OCI-M2 (cell line): ENCODE measurements around the gene IL2RA.

Source experiments
- DNase-seq: peaks from one replicate; lab custom pipeline; 2025; ENCODE audit not compliant: unreplicated experiment; lab: John Stamatoyannopoulos, UW

Gene IL2RA

DNA sequence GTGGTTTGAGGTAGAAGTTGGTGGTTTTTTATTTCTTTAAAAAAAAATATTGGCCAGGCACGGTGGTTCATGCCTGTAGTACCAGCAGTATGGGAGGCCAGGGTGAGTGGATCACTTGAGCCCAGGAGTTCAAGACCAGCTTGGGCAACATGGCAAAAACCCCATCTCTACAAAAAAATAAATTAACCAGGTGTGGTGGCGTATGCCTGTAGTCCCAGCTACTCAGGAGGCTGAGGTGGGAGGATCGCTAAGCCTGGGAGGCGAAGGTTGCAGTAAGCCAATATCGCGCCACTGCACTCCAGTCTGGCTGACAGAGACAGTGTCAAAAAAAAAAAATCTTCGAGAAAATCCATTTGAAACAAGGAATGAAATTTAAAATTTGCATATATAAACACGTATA is 1.1 kb downstream of the IL2RA start:
- no peak for DNase-seq

DNA sequence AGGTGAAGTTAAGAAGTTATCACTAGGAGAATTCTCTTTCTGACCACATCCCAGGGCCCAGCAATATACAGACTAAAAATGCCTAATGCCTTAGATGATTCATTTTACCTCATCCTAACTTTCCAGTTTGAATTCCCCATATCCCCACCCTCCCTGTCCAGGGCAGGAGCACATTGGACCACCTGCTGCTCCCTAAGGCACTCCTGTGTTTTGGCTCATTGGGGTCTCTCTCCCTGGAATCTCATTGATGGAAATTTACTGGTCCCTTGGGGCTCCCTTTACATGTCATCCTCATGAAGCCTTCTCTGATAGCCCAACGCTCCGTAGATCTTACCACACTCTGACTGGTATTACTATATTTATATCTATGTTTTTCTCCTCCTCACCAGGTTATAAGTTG is 2.7 kb downstream of the IL2RA start:
- no peak for DNase-seq

DNA sequence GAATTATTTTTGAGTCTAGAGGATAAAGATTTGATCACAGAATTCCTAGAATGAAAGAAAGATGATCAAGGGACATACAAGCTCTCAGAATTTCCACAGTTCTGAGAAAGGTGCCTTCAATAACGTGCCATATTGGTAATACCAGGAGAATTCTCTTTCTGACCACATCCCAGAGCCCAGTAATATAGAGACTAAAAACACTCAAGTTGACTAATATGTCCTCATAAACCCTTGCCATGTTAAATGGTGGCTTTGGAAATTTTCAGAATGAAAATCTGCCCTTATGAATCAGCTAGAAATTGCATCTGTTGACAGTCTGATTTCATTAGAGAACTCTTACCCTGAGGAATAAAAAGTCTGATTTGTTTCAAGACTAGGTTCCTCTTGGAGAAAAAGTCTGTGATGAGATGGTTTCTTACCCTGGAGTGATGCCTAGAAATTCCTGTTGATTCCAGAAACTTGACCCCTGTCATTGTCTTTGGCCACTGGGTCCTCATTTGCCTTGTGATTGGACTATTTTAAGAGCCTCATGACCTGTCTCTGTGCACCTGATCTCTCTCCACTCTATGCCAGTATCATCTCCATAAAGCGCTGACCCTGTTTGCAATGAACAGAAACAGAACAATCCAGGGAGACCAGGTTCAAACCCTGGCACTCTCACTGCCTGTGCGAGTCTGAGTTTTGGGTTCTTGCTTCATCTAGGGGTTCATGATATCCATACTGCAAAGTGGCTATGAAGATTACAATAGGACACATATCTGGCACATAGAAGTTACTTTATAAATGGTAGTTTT is 3.3 kb downstream of the IL2RA start:
- DNase-seq, result no peak

DNA sequence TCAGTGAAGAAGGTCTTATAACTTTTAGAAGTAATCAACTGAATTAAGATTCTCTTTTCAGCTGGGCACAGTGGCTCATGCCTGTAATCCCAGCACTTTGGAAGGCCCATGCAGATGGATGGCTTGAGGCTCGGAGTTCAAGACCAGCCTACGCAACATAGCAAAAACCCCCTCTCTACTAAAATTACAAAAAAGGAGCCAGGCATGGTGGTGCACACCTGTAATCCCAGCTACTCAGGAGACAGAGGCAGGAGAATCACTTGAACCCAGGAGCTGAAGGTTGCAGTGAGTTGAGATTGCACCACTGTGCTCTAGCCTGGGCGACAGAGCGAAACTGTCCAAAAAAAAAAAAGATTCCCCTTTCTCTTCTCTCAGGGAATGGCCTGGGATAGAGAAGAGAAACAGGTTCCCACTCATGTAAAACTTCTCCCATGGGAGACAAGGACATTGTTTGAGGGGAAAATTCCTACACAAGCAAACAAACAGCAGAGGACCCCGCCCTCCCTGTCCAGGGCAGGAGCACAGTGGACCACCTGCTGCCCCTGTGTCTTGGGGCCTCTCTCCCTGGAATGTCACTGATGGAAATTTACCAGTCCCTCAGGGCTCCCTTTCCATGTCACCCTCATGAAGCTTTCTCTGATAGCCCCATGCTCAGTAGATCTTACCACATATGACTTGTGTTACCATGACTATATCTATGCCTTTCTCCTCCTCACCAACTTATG is 5.6 kb downstream of the IL2RA start:
- DNase-seq, result no peak

DNA sequence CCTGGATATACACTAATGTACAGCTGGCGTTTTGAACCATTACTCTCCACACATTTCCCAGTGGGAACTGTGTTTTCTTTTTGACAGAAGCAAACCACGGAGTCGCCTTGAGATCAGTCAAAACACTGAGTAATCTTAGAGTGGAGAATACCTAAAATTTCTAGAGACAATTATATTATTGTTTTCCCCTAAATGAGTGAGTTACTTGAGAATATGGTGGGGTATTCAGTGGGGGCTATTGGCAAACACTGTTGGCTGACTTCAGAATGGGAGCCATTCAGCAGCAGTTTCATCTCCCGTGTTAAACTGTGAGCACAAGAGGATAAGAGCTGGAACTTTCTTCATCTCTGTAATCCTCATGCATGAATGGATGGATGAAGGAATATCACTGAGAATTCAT is 6.2 kb downstream of the IL2RA start:
- no peak for DNase-seq

DNA sequence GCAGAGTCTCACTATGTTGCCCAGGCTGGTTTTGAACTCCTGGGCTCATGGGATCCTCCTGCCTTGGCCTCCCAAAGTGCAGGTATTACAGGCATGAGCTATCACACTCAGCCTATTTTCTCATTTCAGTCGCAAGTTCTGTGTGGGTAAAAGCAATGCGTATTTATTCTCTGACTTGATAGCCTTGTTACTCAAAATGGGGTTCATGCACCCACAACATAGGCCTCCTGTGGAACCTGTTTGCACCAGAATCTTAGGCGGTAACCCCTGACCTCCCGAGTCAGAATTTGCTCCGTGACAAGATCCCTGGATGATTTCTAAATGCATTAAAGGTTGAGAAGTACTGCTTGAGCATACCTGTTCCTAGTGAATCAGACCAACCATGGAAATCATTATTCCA is 7.3 kb downstream of the IL2RA start:
- no peak for DNase-seq

DNA sequence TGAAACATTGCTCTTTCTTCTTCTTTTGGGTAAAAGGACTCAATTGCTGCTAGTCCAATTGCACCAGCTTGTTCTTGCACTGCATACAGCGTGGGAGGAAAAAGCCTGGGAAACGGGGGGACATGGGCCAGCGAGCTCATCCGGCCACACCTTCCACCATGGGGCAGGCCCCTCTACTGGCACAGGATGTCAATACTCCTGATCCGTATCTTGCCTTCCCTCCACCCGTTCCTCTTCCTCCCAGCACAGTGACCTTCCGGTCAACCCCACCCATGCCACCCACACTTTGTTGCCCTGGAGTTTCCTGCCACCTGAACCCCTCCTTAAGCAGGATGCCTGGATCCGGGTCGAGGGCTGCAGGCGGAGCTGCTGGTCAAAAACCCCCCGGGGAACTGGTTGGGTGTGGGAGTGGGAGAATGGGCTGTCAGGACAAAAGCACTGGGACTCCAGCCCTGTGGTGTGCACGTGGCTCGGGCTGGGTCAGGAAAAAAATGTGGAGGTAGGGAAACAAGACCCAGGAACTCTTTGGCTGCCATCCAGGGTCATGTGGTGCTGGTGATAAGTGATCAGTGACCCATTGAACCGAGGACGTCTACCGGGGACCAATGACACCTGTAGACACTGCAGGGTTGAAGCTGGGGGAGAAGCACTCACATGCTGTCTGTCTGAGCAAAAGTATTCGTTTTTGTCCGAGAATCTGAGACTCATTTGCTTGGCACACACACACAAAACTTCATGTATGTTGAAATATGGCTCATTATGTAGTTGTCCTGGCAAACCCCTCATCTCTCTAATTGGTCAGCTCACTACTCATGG is 8.1 kb downstream of the IL2RA start:
- no peak for DNase-seq

DNA sequence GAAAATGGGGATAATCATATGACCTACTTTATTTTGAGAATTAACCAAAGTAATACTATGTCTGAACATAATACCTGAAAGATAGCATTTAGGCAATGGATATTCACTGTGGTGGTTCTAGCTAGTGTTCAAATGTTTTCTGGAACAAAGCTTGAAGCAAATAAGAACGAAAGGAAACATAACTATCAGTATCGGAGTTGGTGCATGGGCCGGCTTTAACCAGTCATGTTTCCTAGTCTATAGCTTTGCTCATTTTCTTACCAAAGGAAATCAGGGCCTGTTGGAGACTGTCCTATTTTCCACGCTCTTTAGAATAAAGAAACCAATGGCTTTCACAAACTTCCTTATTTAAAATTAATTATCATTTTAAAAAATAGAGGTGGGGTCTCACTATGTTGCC is 8.9 kb downstream of the IL2RA start:
- no peak for DNase-seq

DNA sequence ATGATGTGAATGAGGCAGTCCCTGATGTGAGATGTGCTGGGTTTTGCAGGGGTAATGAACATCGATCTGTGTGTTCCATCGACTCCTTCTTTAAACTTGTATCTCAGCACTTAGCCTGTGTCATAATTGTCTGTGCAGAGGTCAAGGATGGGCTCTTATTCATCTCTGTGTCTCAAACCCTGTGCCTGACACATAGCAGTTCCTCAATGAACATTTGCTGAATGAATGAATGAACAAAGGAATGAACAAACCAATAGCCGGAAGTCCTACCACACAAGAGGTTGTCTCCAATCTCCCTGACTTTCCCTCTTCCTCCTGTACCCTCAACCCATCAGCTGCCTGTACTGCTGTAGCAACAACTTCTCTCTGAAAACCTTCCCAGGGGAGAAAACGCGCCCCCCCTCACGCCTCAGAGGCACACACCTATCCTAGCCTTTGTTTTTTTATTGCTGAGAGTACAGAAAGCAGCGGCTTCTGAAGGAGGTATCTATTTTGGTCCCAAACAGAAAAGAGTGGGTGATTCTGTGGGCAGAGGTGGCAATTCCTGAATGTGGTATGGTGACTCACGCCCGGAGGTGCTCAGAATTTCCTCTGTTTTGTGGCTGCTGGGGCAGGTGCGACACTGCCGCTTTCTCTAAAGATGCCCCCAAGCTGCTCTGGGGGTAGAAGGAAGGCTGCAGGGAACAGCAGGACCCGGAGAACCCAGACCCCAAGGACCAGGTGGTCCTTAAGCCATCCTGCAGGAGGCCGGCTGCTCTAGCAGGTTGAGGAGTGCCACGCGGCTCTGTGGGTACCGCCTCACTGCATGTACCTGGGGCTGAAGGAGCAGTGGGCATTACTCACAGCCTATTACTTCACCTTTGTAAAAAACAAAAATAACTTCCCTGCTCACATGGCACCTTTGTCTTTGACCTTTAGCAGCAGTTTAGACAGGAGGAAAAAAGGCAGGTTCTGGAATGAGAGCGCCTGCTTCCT is 9.6 kb downstream of the IL2RA start:
- DNase-seq, result no peak

DNA sequence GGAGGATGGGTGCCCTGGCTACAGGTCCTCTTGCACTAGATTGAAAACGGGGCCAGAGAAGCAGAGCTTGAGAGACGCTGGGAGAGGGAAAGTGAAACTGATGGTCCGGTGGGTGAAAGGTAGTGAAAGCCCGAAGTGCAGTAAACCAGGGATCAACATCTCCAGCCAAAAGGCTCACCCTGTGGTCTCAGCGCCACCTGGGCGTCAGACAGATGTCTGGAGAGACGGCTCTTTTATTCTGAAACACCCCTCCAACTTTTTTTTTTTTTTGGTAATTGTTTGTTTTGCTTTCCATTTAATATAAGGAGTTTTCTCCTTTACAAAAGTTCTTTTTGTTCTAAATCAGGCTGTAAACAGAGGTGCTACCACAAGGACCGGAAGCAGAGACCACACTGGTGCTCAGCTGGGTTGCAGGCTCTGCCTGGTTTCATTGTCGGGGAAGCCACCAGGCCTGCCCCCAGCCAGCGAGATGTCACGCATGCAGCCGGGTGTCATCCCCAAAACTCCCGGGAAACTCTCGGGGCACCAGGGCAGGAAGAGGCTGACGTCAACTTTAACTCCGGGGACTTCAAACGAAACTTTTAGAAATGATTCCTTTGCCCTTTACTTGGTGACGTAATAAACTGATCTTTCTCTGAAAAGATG is 11.2 kb downstream of the IL2RA start:
- DNase-seq, result no peak

DNA sequence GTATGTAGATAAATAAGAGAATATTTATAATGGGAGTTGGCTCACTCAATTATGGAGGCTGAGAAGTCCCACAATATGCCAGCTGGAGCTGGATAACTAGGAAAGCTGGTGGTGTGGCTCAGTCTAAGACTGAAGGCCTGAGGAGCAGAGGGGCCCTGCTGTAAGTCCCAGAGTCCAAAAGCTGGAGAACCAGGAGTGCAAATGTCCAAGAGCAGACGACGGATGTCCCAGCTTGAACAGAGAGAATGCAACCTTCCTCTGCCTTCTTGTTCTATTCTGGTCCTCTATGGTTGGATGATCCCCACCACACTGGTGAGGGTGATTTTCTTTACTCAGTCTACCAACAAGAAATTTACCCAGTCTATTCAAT is 13.2 kb downstream of the IL2RA start:
- no peak for DNase-seq

DNA sequence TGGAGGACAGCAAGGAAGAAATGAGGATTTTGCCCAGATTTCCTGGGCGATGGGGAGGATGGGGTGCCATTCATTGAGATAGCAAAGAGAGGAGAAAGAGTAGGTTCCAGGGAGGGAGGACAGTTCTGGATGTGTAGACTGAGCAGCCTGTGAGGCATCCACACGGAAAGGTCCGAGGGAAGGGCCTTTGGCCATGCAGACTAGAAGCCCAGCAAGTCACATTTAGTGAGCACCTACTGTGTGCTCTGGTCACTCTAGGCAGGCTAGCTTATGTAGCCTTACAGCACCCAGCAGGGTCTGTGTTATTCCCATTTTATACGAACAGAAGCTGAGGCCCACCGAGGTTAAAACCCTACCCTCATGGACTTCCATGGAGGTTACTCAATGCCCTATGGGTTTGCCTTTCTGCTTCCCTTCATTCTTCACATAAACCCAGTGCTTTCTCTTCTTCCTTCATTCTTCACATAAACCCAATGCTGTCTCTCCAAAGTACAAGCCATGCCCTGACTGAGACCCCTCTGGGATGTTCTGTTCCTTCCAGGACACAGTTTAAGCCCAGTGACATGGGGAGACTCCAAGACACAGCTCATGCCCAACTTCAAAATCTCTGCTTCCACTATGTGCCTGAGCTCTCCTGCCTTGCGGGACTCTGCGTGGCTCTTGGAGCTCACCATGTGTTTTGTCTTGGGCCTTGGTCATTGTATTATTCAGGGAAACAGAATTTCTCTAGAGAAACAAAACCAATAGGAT is 13.7 kb downstream of the IL2RA start:
- no peak for DNase-seq

DNA sequence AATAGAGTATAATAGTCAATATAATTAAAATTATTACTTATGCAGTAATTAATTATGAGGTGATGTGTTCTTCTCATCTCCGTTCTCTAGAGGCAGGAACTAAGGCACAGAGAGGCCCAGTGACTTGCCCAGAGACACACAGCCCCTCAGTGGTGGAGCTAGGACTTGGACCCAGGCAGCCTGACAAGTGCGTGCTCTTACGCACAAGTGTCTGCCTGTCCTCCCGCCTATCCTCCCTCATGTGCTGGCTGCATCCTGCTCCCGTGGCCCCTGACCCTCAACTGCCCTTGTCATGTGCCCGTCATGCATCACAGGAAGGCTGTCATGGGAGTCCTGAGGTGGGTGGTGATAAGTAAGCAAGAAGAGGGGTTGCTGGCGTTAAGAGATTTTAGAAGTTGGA is 14.3 kb downstream of the IL2RA start:
- no peak for DNase-seq

DNA sequence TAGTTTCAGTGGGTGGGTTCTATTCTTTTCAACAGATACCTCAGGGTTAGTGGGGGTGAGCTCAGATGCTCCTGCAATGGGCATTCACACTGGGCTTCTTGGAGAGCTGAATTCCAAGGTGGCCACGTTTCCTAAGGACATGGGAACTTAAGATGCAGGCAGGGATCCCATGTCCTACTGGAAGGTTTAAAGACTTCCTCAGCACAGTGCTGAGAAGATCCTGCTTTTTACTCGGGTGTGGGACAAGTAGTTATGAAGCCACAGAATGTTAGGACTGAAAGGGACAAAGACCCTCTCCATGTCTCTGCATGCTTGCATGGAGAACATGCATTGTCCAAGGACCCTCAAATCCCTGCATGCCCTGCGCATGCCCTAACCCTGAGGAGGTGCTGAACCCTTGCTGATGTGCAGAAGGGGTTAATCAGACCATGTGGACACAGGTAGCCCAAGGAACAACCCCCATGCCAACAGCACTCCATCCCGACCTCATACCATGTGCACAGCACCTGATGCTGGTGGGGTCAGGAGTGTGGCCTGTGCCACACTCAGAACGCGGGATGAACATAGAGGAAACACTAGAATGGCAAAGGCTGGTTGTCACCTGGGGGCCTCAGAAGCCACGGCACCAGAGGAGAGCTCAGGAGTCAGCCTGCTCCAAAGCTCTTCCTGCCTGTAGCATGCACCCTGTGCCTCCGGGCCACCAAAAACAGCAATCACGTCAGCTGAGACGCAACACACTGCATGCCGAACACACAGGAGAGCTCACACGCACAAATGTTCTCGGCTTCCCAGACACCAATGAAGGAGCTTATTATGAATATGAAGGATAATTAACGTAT is 15.2 kb downstream of the IL2RA start:
- no peak for DNase-seq

DNA sequence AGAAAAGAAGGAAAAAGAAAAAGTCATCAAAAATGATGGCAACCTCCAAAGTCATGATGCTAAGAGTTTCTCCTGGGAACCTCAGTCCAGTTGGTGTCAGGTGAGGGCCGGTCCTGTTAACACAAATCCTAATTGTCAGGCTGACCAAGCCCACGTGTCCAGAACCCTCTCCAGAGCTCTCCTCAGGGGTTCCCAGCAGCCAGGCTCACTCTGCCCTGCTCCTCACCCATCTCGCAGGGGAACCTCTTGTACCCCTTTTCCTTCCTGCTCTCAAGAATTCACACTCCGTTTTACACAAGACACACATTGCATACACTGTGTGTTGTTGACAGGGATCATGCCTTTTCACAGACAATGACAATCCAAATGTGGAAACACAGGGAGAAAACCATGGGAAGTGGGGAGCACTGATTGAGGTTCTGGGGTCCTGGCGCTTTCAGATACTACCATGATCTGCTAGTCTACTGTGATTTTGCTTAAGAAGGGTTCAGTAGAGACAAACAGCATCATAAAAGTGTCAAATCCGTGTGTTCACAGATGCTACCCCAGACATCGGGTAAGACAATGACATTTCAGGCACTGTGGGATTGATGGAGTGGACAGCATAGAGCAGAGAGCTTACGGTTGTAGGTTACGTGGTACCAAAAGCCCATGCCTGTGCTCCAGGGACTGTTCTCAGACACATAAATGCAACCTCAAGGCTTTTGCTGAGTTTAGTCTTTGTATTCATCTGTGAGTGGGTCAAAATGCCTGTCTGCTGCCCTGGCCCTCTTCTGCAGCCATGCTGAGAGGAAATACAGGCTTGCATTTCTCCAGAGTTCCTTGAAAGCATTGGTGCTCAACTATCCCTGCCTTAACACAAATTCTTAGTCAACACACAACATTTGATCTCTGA is 16.0 kb downstream of the IL2RA start:
- DNase-seq, result no peak

DNA sequence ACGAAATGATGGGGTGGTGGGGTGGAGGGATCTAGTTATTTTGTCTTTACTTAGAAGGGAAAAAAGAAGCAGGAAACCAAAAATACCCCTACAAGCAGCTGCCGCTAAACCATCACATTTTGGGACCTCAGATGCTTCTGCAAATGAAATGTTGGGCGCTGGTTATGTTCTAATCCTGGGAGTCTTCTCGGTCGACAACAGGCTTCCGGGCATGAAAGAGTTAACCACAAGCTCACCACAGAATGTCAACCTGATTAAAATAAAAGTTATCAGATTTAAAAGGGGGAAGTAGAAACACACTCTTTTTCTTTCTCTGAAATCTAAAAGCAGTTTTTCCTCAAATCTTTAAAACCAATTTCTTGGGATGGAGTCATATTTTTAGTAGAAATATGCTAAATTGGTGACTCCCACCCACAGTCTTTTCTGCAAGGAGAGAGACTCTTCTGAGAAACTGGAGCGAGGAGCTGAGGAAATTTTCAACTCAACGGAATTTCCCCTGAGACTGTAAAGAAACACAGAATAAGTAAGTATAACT is 16.8 kb downstream of the IL2RA start:
- no peak for DNase-seq

DNA sequence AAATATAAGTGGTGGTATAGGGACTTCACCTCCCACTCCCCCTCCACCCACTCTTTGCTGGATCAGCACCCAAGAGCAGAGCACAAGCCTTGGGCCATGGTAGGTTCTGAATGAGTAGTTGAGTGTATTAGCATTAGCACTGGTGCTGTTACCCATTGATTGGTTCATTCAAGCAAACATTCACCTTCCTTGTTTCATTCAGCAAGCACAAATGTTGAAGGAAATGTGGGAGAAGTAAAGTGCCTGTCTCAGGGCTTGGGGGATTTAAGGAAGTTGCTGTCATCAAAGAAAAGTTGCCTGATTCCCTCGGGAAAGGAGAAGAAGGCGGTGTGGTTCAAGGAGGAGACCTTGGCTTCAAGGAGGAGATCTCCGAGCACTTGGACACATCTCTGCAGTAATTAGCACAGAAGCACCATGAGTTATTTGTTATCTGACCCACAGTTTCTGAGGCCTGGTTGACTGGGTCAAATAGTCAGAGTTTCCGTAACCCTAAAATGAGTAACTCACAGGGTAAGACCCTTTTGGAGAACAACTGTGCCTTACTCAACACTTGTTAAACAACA is 17.3 kb downstream of the IL2RA start:
- DNase-seq, result no peak
